Left colon (tissue), 2 donors: Measurements from ENCODE around the gene ATG13. TPM values are rescaled to one million over a fixed set of nuclear protein-coding genes. Genes with fewer than 3 reads are reported as not detected.
A peak's percentile ranks its signal among the peaks of the same experiment; 100 is the strongest.

ENCODE experiments used
- ATAC-seq: fragments of 200-7000 bp; cut with Tn5 transposase; one replicate; pipeline ENCODE4 v1.9.1; 2020; ENCODE audit warnings: mild to moderate bottlenecking, moderate library complexity
- DNase-seq, 2 donors: peaks; one replicate each; pipeline ENCODE4 v3.0.0-alpha.2; 2020
- intact Hi-C, 2 donors: fragments of 100-400 bp; cut with DNase I in 1 of 2; cut with micrococcal nuclease in 1 of 2; formaldehyde crosslinking; loops; one replicate each; pipeline versions ENCODE4 v1.11.2 to v1.14.0; 2022; cut with DNase I, micrococcal nuclease
- total RNA-seq, 2 donors: library from RNA; stranded (reverse); fragmentation: NEBNext Ultra II Directional; extraction: Animal tissue kit (Norgen Biotek cat#: 25700); gene quantifications; one replicate each; pipeline ENCODE4 v1.2.1, GENCODE V29; 2021
- donor health status: DM: no; HTN: no; CAD: no.
- donor health status: DM: yes; HTN: yes; CAD: no.

ATG13 gene
- total RNA-seq, 2 donors from 2014 or later = 51.3 to 57.6 TPM

DNA sequence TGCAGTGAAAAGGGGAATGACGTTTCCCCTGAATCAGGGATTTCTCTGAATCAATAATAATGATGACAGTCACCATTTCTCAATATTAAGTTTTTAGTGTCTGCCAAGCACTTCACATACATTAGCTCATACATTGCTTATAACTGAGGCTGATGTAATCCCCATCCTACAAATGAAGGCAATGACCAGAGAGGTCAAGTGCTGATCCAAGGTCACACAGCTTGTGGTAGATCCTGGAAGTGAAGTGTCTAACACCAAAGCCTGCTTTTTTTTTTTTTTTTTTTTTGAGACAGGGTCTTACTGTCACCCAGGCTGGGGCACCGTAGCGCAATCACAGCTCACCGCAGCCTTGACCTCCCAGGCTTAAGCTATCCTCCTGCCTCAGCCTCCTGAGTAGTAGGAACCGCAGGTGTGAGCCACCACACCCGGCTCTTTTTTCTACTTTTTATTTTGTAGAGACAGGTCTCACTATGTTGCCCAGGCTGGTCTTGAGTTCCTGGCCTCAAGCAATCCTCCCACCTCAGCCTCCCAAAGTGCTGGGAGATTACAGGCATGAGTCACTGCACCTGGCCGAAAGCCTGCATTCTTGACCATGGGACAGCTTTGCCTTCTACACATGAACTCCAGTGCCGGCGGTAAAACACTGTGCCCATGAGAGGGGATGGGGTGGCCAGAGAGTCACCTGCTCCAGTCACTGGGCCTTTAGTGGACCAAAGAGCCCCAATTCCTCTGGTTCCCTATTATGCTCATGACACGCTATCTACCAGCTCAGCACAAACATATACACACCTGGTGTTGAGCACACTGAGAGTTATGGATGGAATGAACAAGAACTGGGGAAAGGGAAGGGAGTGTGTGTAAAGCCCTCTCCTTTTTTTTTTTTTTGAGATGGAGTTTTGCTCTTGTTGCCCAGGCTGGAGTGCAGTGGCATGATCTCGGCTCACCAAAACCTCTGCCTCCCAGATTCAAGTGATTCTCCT lies 65.7 kb downstream of the ATG13 start:
- no peak for ATAC-seq
- intact Hi-C loops = no loop called here
- DNase-seq = no peak

GRCh38 chr11:46684367-46684766 lies 67.0 kb downstream of the ATG13 start:
- no peak for ATAC-seq
- no peak for DNase-seq
- intact Hi-C loops = no loop called here

GRCh38 chr11:46686886-46687795 lies 69.8 kb downstream of the ATG13 start:
- intact Hi-C loops = no loop called here
- ATAC-seq (peak; percentile 65), DNase-seq (no peak)

- DNase-seq = no peak
- no peak for ATAC-seq
- intact Hi-C loops = no loop called here
These were observed 73.3 kb downstream of the ATG13 start for GRCh38 chr11:46690702-46691101.

- ATAC-seq (no peak), DNase-seq (no peak)
- intact Hi-C loops = no loop called here
These were observed 75.1 kb downstream of the ATG13 start for GRCh38 chr11:46692450-46692849.

GRCh38 chr11:46693597-46694012 lies 76.3 kb downstream of the ATG13 start:
- DNase-seq = no peak
- ATAC-seq = no peak
- intact Hi-C loops = no loop called here

- intact Hi-C loops = no loop called here
- no peak for DNase-seq
- no peak for ATAC-seq
These were observed 76.7 kb downstream of the ATG13 start for GRCh38 chr11:46694072-46694471.

DNA sequence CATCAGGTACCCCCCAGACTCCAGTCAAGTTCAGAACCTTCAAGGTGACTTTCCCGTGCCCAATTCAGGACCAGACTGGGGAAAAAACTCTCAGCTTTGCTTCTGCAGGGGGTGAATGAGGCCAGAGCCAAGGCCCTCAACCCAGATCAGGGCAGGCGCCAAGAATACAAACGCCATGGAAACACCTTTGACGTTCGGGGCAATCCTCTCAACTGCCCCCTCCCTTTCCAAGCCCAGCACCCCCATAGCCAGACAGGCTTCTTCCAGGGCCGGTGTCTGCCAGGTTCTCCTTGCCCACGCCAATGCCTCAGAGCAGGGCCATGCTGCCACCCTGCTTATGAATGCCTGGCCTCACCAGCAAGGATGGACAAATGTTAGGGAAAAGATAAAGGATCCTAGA lies 77.3 kb downstream of the ATG13 start:
- intact Hi-C loops = no loop called here
- no peak for ATAC-seq
- DNase-seq = no peak

GRCh38 chr11:46695345-46696211 lies 78.2 kb downstream of the ATG13 start:
- intact Hi-C loops = no loop called here
- no peak for DNase-seq
- no peak for ATAC-seq

GRCh38 chr11:46696212-46696558 lies 78.8 kb downstream of the ATG13 start:
- DNase-seq (no peak), ATAC-seq (no peak)
- intact Hi-C loops = no loop called here

DNA sequence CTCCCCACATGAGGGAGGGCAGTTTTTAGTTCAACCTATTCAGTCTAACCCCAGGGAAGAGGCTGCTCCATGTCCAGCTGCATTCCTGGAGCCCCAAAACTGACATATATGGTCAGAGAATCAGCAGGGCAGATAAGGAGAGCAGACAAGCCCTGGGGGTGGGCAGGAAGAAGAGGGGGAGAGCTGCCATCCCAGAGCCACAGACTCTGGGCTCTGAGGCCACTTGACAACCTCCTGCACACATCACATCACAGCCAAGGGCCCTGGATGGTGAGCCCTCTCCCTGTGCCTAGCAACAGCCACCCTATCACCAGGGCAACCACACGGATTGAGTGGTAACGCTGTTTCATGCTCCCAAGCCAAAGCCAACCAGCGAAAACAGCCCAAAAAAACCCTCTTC lies 80.0 kb downstream of the ATG13 start:
- ATAC-seq (no peak), DNase-seq (no peak)
- intact Hi-C loops = no loop called here

GRCh38 chr11:46697723-46698122 lies 80.4 kb downstream of the ATG13 start:
- intact Hi-C loops = no loop called here
- DNase-seq = no peak
- ATAC-seq = no peak

- DNase-seq = no peak
- intact Hi-C loops = no loop called here
- ATAC-seq = no peak
These were observed 81.2 kb downstream of the ATG13 start for GRCh38 chr11:46698597-46698996.

GRCh38 chr11:46700241-46701077 lies 83.1 kb downstream of the ATG13 start, which contains the start of the genes ARHGAP1 and ZNF408:
Gene ARHGAP1, minus strand, starts transcription at chr11:46700619. Its CDS starts 4,512 bp downstream, at chr11:46696107.
Gene ZNF408, plus strand, starts transcription at chr11:46701031. Its CDS starts 17 bp downstream, at chr11:46701048.
- ATAC-seq (peak; percentile 94), DNase-seq (peak; percentile 100)
- intact Hi-C loops = no loop called here

DNA sequence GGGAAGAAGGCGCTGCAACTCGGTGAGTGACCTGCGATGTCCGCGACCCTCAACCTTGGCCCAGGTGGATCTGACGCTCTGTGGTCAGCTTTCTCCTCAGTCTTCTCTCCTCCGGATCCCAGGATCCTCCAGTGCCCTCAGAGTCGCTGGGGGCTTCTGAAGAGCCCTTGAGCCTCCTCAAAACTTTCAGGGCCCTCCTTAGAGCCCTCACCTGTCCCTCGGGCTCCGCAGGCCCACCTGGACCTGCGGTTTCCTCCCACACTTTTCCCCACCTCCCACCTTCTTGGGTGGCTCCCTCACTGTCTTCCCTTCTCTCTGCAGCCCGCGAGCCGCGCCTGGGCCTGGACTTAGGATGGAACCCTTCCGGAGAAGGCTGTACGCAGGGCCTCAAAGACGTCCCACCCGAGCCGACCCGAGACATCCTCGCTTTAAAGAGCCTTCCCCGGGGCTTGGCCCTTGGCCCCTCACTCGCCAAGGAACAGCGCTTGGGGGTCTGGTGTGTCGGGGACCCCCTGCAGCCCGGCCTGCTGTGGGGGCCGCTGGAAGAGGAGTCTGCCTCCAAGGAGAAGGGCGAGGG lies 83.8 kb downstream of the ATG13 start:
- intact Hi-C loops = no loop called here
- ATAC-seq = no peak
- DNase-seq = peak in 1 of 2 donors; percentile 36

DNA sequence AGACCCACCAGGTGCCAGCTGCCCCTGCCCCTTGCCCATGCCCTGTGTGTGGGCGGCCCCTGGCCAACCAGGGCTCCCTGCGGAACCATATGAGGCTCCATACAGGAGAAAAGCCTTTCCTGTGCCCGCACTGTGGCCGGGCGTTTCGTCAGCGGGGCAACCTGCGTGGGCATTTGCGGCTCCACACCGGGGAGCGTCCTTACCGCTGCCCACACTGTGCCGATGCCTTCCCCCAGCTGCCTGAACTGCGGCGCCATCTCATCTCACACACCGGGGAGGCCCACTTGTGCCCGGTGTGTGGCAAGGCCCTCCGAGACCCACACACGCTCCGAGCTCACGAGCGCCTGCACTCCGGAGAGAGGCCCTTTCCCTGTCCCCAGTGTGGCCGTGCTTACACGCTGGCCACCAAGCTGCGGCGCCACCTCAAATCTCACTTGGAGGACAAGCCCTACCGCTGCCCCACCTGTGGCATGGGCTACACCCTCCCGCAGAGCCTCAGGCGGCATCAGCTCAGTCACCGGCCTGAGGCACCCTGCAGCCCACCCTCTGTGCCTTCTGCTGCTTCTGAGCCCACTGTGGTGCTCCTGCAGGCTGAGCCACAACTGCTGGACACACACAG lies 87.8 kb downstream of the ATG13 start:
- ATAC-seq = no peak
- intact Hi-C loops = no loop called here

DNA sequence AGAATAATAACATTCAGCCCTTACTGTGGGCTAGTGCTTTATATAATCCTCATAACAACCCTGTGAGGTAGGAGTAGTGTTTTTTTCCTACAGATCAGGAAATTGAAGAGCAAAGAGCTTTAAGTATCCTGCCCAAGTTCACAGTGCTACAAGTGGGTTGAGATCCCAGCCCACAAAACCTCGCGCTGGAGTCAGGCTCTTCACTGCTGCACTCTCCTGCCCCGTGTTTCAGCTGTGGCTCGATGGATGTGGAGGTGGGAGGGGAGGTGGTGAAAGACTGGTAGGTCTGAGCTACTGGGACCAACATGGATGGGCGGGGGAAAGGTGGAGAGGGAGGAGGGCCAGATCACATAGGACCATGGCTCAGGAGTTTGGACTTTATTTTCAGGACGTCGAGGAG lies 89.5 kb downstream of the ATG13 start:
- DNase-seq (no peak), ATAC-seq (no peak)
- intact Hi-C loops = no loop called here

More for the DNA sequence above, 87.8 kb downstream of the ATG13 start:
- DNase-seq = no peak
